Measurements from ENCODE around the gene TMEM63A. TPM values are rescaled to one million over a fixed set of nuclear protein-coding genes. Genes with fewer than 3 reads are reported as not detected.

The TMEM63A gene
- total RNA-seq, 1 experiment from 2014 or later: 47.5 TPM

GRCh38 chr1:225835856-225836255 lies 46.3 kb downstream of the TMEM63A start:
- Histone ChIP-seq H3K27me3 (ENCODE audit: low read length) (no peaks in the 10 kb centered on the region), H3K4me2 (ENCODE audit: low read length) (no peak overlapping the region), H2AFZ (ENCODE audit: low read length) (no peak overlapping the region), H3K9me3 (ENCODE audit: low read length) (no peaks in the 10 kb centered on the region), H4K20me1 (ENCODE audit: low read length) (no peaks in the 10 kb centered on the region), H3K79me2 (ENCODE audit: low read length) (no peaks in the 10 kb centered on the region), H3K4me1 (ENCODE audit: insufficient read depth, low read length) (no peaks in the 10 kb centered on the region), H3K27ac (ENCODE audit: low read length) (no peak overlapping the region), H3K4me3 (ENCODE audit: low read length) (no peak overlapping the region), H3K36me3 (ENCODE audit: low read depth, low read length) (peaks cover 28% of the 10 kb centered on the region; the same call in 1 of the 2 replicates), H3K9me2 (replicated peaks; ENCODE audit: low read length) (no peaks in the 10 kb centered on the region), H3F3A (ENCODE audit: low read length, unreplicated experiment) (no peaks in the 10 kb centered on the region), H3K9ac (ENCODE audit: low read length) (no peak overlapping the region)
- TF ChIP-seq EZH2phosphoT487 (IDR thresholded peaks at IDR 0.05; ENCODE audit: borderline replicate concordance, low read length) (no peak), EZH2 (IDR thresholded peaks at IDR 0.05; ENCODE audit: low read length, unreplicated experiment) (no peak)
- TF ChIP-seq, protein P1, sequence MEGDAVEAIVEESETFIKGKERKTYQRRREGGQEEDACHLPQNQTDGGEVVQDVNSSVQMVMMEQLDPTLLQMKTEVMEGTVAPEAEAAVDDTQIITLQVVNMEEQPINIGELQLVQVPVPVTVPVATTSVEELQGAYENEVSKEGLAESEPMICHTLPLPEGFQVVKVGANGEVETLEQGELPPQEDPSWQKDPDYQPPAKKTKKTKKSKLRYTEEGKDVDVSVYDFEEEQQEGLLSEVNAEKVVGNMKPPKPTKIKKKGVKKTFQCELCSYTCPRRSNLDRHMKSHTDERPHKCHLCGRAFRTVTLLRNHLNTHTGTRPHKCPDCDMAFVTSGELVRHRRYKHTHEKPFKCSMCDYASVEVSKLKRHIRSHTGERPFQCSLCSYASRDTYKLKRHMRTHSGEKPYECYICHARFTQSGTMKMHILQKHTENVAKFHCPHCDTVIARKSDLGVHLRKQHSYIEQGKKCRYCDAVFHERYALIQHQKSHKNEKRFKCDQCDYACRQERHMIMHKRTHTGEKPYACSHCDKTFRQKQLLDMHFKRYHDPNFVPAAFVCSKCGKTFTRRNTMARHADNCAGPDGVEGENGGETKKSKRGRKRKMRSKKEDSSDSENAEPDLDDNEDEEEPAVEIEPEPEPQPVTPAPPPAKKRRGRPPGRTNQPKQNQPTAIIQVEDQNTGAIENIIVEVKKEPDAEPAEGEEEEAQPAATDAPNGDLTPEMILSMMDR (conservative IDR thresholded peaks at IDR 0.05; ENCODE audit: low read depth, low read length): no peak
- POLR2A ChIA-PET (ENCODE audit: unreplicated experiment): no interaction called here
- BruUV-seq (replicated peaks): no TSS peak
- ATAC-seq: no peak
- no peak for DNase-seq
- intact Hi-C loops (cut with micrococcal nuclease): loop anchor here (2.0 kb wide), 1 partner anchor 15 kb away; no protein-coding TSS in a partner anchor
- CTCF ChIA-PET: no interaction called here

DNA sequence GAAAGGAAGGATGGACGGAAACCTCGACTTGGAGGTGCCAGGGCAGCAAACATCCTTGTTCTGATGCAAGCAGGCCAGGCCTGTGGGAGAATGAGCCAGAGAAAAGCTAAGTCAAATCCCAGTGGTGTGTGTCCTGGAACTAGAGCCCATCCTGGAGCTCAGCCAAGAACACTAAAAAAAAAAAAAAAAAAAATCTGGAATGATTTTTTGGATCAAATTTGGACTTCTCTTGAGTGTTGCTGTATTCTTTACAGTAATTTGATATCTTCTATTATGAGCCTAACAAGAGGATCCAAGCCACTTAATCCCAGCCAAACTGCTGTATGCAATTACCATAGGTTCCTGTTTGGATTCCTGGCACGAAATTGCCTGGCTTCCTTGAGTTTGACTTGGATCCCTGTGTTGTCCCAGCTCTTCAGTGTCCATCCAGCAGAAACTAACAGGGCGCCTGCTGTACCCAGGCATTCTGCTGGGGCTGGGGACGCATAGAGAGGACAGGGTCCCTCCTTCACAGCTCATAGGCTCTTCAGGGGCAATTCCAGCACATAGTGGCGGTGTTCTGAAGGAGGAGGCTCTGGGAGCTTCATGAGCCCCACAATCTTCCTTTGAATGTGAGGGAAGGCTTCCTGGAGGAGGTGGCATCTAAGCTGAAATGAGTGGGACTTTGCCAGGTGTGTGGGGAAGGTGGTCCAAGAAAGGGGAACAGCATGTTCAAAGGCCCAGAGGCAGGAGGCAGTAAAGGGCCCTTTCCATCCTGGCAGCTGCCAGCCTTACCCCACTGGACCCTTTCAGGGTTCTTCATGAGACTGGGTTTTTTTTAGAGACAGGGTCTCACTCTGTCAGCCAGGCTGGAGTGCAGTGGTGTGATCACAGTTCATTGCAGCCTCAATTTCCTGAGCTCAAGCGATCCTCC lies 47.5 kb downstream of the TMEM63A start:
- no peak overlapping the region for H3K9ac ChIP-seq (ENCODE audit: low read length)
- H3F3A ChIP-seq (ENCODE audit: low read length, unreplicated experiment): no peaks in the 10 kb centered on the region
- no peak for DNase-seq
- no peak overlapping the region for H3K4me3 ChIP-seq (ENCODE audit: low read length)
- H3K4me1 ChIP-seq (ENCODE audit: insufficient read depth, low read length): no peaks in the 10 kb centered on the region
- no peaks in the 10 kb centered on the region for H3K9me3 ChIP-seq (ENCODE audit: low read length)
- H3K79me2 ChIP-seq (ENCODE audit: low read length): no peaks in the 10 kb centered on the region
- peak; percentile 55 for ATAC-seq
- TF ChIP-seq, protein P1 (conservative IDR thresholded peaks at IDR 0.05; ENCODE audit: low read depth, low read length): no peak
- TF ChIP-seq EZH2phosphoT487 (IDR thresholded peaks at IDR 0.05; ENCODE audit: borderline replicate concordance, low read length): no peak
- no peak for TF ChIP-seq EZH2 (IDR thresholded peaks at IDR 0.05; ENCODE audit: low read length, unreplicated experiment)
- H4K20me1 ChIP-seq (ENCODE audit: low read length): no peaks in the 10 kb centered on the region
- peaks cover 25% of the 10 kb centered on the region; the same call in 1 of the 2 replicates for H3K36me3 ChIP-seq (ENCODE audit: low read depth, low read length)
- POLR2A ChIA-PET (ENCODE audit: unreplicated experiment): interaction anchor here (0.6 kb wide), 1 partner anchor 37 kb away, joined by 8 read pairs; no protein-coding TSS in a partner anchor
- no peaks in the 10 kb centered on the region for H3K9me2 ChIP-seq (replicated peaks; ENCODE audit: low read length)
- CTCF ChIA-PET: interaction anchor here (0.7 to 1.3 kb wide), 2 partner anchors 57 to 300 kb away, joined by 5 to 11 read pairs; partner anchors contain the start of gene SRP9
- H3K27ac ChIP-seq (ENCODE audit: low read length): no peak overlapping the region
- H2AFZ ChIP-seq (ENCODE audit: low read length): no peak overlapping the region
- no peaks in the 10 kb centered on the region for H3K27me3 ChIP-seq (ENCODE audit: low read length)
- intact Hi-C loops (cut with micrococcal nuclease): loop anchor here (2.0 kb wide), 1 partner anchor 14 kb away; no protein-coding TSS in a partner anchor
- no peak overlapping the region for H3K4me2 ChIP-seq (ENCODE audit: low read length)
- BruUV-seq (replicated peaks): no TSS peak
